ENCODE results near the gene AP1G1.

- no peak for TF ChIP-seq CTCF (conservative IDR thresholded peaks at IDR 0.05; ENCODE audit: low read depth, low read length)
- TF ChIP-seq EZH2 (IDR thresholded peaks at IDR 0.05; ENCODE audit: borderline replicate concordance, low read depth, low read length, poor library complexity, severe bottlenecking) = no peak
Measured at GRCh38 chr16:71777329-71777728, 31.3 kb downstream of the AP1G1 start.

Measured in A673 (cell line).